ENCODE results near the gene KIF5C.

DNA sequence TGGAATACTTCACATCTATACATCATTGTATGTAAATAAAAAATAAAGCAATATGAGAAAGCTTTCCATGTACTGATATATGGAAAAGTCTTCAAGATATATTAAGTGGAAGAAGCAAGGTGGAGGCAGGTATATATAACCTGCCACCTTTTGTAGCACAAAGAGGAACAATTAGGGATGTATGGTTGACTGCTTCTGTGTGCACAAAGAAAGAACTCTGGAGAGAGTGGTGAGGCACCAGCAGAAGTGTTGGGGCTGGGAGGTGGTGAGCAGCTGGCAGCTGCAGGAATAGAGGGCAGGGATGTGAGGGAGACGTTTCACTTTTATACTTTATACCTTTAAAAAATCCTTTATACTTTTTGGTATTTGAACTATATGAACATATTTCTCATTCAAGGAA, 26.1 kb downstream of the KIF5C start:
- TF ChIP-seq CTCF (IDR thresholded peaks at IDR 0.05; ENCODE audit: low read length), result no peak
- TF ChIP-seq EZH2 (IDR thresholded peaks at IDR 0.05; ENCODE audit: borderline replicate concordance, low read length), result no peak

Data from OCI-LY1 (cell line).